HCT116 (cell line): ENCODE data around the gene FNDC3B. TPM values are rescaled to one million over a fixed set of nuclear protein-coding genes. Genes with fewer than 3 reads are reported as not detected.
A peak's percentile ranks its signal among the peaks of the same experiment; 100 is the strongest.

Experiments used
- ATAC-seq: fragments of 200-7000 bp; cut with Tn5 transposase; 2 replicates; pipeline ENCODE4 v1.9.1; 2020; ENCODE audit warnings: mild to moderate bottlenecking, moderate library complexity
- BruUV-seq: library from RNA; stranded (reverse); fragments of 400-500 nt; replicated peaks from 2 replicates; lab custom pipeline; 2021; lab: Mats Ljungman, UMichigan
- CTCF ChIA-PET: fragments of 300-600 bp; sonication (Branson Sonifier 250); formaldehyde crosslinking; loops from one replicate; lab custom pipeline; 2021; ENCODE audit warnings: antibody characterized with exemption; lab: Charles Lee
- POLR2A ChIA-PET: fragments of 300-600, 350-600 bp; sonication (Branson Sonifier 250); formaldehyde crosslinking; loops from one replicate; lab custom pipeline; 2021; ENCODE audit warnings: antibody characterized with exemption; lab: Charles Lee
- RAD21 ChIA-PET, 2 experiments: fragments of 300-600 bp; sonication (Branson Sonifier 250); formaldehyde crosslinking; loops; one replicate each; lab custom pipeline; 2023; ENCODE audit warnings: low total read pairs in 2 of 2; ENCODE audit not compliant: uncharacterized antibody in 2 of 2, unreplicated experiment in 2 of 2, low non-redundant PET in 1 of 2; lab: Charles Lee
- DNase-seq: peaks from one replicate; pipeline ENCODE4 v3.0.0-alpha.2; 2010; ENCODE audit warnings: low read depth, low spot score
- H2AFZ ChIP-seq: fragments of 200-600 bp; shearing (Covaris generic), sonication (generic); 2 replicates; pipeline ENCODE4 v1.6.1; 2017; ENCODE audit warnings: low read depth, mixed run types, mixed read lengths, antibody characterized with exemption, low read length; ENCODE audit not compliant: poor library complexity, severe bottlenecking
- H3K27ac ChIP-seq: 2 replicates; pipeline ENCODE4 v1.5.1; 2012; ENCODE audit warnings: low read depth, low read length
- H3K27me3 ChIP-seq: fragments of 200-600 bp; sonication (generic); 2 replicates; pipeline ENCODE4 v1.6.1; 2016; ENCODE audit warnings: mixed run types, low read length, mixed read lengths; ENCODE audit not compliant: insufficient read depth
- H3K36me3 ChIP-seq, 2 experiments: fragments of 200-500 bp in 1 of 2; fragments of 200-600 bp in 1 of 2; sonication (Bioruptor generic) in 1 of 2; sonication (generic) in 1 of 2; 2 replicates each; pipeline versions ENCODE4 v1.5.1 to v1.6.1; 2014 to 2016; ENCODE audit warnings: low read length in 2 of 2, inconsistent platforms in 1 of 2, mixed read lengths in 1 of 2, mixed run types in 1 of 2; ENCODE audit not compliant: insufficient read depth in 2 of 2, control insufficient read depth in 1 of 2
- H3K4me1 ChIP-seq, 2 experiments: fragments of 200-600 bp in 1 of 2; sonication (generic) in 1 of 2; 2 replicates each; pipeline versions ENCODE4 v1.5.1 to v1.6.1; 2012 to 2017; ENCODE audit warnings: low read length in 2 of 2, inconsistent platforms in 1 of 2, mild to moderate bottlenecking in 1 of 2, mixed read lengths in 1 of 2, mixed run types in 1 of 2, moderate library complexity in 1 of 2; ENCODE audit not compliant: insufficient read depth in 2 of 2, control insufficient read depth in 1 of 2
- H3K4me2 ChIP-seq: fragments of 200-600 bp; sonication (generic); 2 replicates; pipeline ENCODE4 v1.6.1; 2017; ENCODE audit warnings: mixed run types, low read length, mixed read lengths
- H3K4me3 ChIP-seq, 2 experiments: fragments of 200-600 bp in 1 of 2; sonication (generic) in 1 of 2; replicated peaks in 1 of 2; 2 replicates each; pipeline ENCODE4 v1.5.1; 2011 to 2016; ENCODE audit warnings: low read length in 2 of 2, control low read depth in 1 of 2, low read depth in 1 of 2, mild to moderate bottlenecking in 1 of 2, mixed read lengths in 1 of 2, mixed run types in 1 of 2
- H3K79me2 ChIP-seq: fragments of 200-600 bp; sonication (generic); 2 replicates; pipeline ENCODE4 v1.6.1; 2017; ENCODE audit warnings: mild to moderate bottlenecking, mixed run types, low read length, moderate library complexity, mixed read lengths; ENCODE audit not compliant: insufficient read depth
- H3K9ac ChIP-seq: fragments of 200-600 bp; sonication (generic); 2 replicates; pipeline ENCODE4 v1.6.1; 2016; ENCODE audit warnings: low read length, mixed read lengths
- H3K9me2 ChIP-seq: fragments of 200-600 bp; sonication (generic), shearing (Covaris generic); 2 replicates; pipeline ENCODE4 v1.6.1; 2017; ENCODE audit warnings: mixed run types, mild to moderate bottlenecking, moderate library complexity; ENCODE audit not compliant: insufficient read depth
- H3K9me3 ChIP-seq, 2 experiments: fragments of 200-500 bp in 1 of 2; fragments of 200-600 bp in 1 of 2; sonication (Bioruptor generic) in 1 of 2; sonication (generic) in 1 of 2; 2 replicates each; pipeline ENCODE4 v1.6.1; 2014 to 2017; ENCODE audit warnings: low read length in 2 of 2, mixed read lengths in 2 of 2, inconsistent platforms in 1 of 2, low read depth in 1 of 2, mild to moderate bottlenecking in 1 of 2, mixed run types in 1 of 2, moderate library complexity in 1 of 2; ENCODE audit not compliant: control insufficient read depth in 1 of 2, insufficient read depth in 1 of 2
- H4K20me1 ChIP-seq: fragments of 200-600 bp; sonication (generic), shearing (Covaris generic); 2 replicates; pipeline ENCODE4 v1.6.1; 2017; ENCODE audit warnings: mixed run types, mild to moderate bottlenecking, moderate library complexity; ENCODE audit not compliant: insufficient read depth
- EZH2phosphoT487 ChIP-seq: fragments of 200-600 bp; IDR thresholded peaks from 2 replicates; pipeline ENCODE4 v1.6.1; 2018; ENCODE audit warnings: antibody characterized with exemption, borderline replicate concordance
- JUND ChIP-seq: IDR thresholded peaks from 2 replicates; pipeline ENCODE4 v1.6.1; 2012
- SIN3A ChIP-seq: IDR thresholded peaks from 2 replicates; pipeline ENCODE4 v1.6.1; 2012; ENCODE audit warnings: low read depth
- YY1 ChIP-seq: IDR thresholded peaks from 2 replicates; pipeline ENCODE4 v1.6.1; 2011; ENCODE audit warnings: low read length, low read depth, moderate library complexity, mild to moderate bottlenecking; ENCODE audit not compliant: insufficient replicate concordance; ENCODE audit errors: extremely low read depth
- intact Hi-C: fragments of 100-400 bp; cut with micrococcal nuclease; formaldehyde crosslinking; loops from 2 replicates; pipeline ENCODE4 v1.10.0; 2022
- total RNA-seq: library from RNA; stranded (reverse); gene quantifications from one replicate; pipeline ENCODE4 v1.2.1, GENCODE V29; 2021; ENCODE audit not compliant: unreplicated experiment
- TF ChIP-seq, protein P1 (sequence below), 3 experiments: fragments of 200-600 bp in 1 of 3; sonication (generic) in 1 of 3; IDR thresholded peaks in 2 of 3; conservative IDR thresholded peaks in 1 of 3; 2 replicates each; pipeline ENCODE4 v1.5.1; 2012 to 2017; ENCODE audit warnings: low read depth in 2 of 3, low read length in 2 of 3, antibody characterized with exemption in 1 of 3, borderline replicate concordance in 1 of 3, control low read depth in 1 of 3, mild to moderate bottlenecking in 1 of 3, mixed read lengths in 1 of 3, mixed run types in 1 of 3, moderate library complexity in 1 of 3; ENCODE audit not compliant: insufficient read depth in 1 of 3
- TF ChIP-seq, protein P2 (sequence below): IDR thresholded peaks from 2 replicates; pipeline ENCODE4 v1.6.1; 2012
- TF ChIP-seq, protein P3 (sequence below): IDR thresholded peaks from 2 replicates; pipeline ENCODE4 v1.6.1; 2011; ENCODE audit warnings: mild to moderate bottlenecking, low read length, moderate library complexity; ENCODE audit not compliant: insufficient replicate concordance; ENCODE audit errors: extremely low read depth

Gene FNDC3B
- total RNA-seq, 1 experiment from 2014 or later: 45.7 TPM

DNA sequence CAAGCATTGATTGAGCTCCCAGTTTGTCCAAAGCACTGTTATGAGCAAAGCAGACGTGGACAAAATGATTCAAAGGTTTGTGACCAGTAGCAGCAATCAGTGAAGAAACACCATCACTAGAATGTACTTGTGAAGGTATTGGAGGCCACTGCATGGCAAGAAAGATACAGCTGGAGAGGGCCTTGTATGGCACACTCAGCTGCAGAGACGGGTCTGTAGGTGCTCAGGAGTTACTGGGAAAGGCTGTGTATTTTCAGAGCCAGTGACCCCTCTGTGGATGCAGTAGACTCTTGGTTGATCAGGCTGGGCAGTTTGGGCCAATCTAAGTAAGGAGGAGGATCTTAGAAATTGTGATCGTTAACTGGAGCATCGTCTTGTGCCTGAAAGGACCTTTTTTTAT, 288.9 kb downstream of the FNDC3B start (continued):
- no peak for TF ChIP-seq JUND
- TF ChIP-seq YY1: no peak
- TF ChIP-seq, protein P1, sequence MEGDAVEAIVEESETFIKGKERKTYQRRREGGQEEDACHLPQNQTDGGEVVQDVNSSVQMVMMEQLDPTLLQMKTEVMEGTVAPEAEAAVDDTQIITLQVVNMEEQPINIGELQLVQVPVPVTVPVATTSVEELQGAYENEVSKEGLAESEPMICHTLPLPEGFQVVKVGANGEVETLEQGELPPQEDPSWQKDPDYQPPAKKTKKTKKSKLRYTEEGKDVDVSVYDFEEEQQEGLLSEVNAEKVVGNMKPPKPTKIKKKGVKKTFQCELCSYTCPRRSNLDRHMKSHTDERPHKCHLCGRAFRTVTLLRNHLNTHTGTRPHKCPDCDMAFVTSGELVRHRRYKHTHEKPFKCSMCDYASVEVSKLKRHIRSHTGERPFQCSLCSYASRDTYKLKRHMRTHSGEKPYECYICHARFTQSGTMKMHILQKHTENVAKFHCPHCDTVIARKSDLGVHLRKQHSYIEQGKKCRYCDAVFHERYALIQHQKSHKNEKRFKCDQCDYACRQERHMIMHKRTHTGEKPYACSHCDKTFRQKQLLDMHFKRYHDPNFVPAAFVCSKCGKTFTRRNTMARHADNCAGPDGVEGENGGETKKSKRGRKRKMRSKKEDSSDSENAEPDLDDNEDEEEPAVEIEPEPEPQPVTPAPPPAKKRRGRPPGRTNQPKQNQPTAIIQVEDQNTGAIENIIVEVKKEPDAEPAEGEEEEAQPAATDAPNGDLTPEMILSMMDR (IDR thresholded peaks at IDR 0.05 in 2 of 3, conservative IDR thresholded peaks at IDR 0.05 in 1 of 3; ENCODE audit: borderline replicate concordance in 1 of 3, insufficient read depth in 1 of 3, low read depth in 2 of 3, low read length in 2 of 3): no peak
- TF ChIP-seq EZH2phosphoT487: no peak

DNA sequence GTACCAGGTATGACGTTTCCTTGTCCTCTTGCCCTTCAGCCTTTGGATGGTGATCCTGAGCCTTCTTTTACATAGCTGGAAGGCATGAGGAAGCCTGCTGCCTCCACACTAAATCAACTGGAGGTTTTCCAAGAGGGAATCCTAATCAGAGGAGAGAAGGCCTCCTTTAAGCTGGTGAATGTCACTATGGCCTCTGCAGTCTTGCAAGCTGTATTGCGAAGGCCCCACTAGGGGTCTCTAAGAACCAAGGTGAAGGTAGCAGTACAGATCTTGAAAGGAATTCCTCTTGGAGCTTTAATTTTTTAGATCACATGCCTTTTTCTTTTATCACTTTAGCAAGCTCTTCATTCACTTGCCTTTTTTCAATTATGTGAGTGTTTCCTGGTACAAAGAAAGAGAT, 289.7 kb downstream of the FNDC3B start:
- Histone ChIP-seq H3K27ac (no peak overlapping the region), H3K9ac (no peak overlapping the region), H3K27me3 (no peaks in the 10 kb centered on the region), H3K9me2 (no peaks in the 10 kb centered on the region), H3K4me2 (no peak overlapping the region), H3K79me2 (no peaks in the 10 kb centered on the region), H3K36me3 (peaks cover 0 to 4% of the 10 kb centered on the region in 2 experiments; a peak in 1 of 4 replicates), H4K20me1 (no peaks in the 10 kb centered on the region), H3K4me3 (no peak overlapping the region), H3K4me1 (no peaks in the 10 kb centered on the region), H3K9me3 (no peaks in the 10 kb centered on the region), H2AFZ (no peak overlapping the region)
- no TSS peak for BruUV-seq
- no peak for DNase-seq
- ChIA-PET POLR2A (no interaction called here), CTCF (interaction anchor here (1.4 kb wide), 1 partner anchor 13 kb away, joined by 4 read pairs; no protein-coding TSS in a partner anchor), RAD21 (no interaction called here)
- ATAC-seq: peak; percentile 53; the same call in 1 of the 2 replicates
- intact Hi-C loops: no loop called here
- no peak for TF ChIP-seq JUND
- TF ChIP-seq, protein P1 (IDR thresholded peaks at IDR 0.05 in 2 of 3, conservative IDR thresholded peaks at IDR 0.05 in 1 of 3; ENCODE audit: borderline replicate concordance in 1 of 3, insufficient read depth in 1 of 3, low read depth in 2 of 3, low read length in 2 of 3): peak in 1 of 3 experiments; percentile 27; a peak in 1 of 6 replicates
- TF ChIP-seq YY1: no peak
- TF ChIP-seq, protein P2, sequence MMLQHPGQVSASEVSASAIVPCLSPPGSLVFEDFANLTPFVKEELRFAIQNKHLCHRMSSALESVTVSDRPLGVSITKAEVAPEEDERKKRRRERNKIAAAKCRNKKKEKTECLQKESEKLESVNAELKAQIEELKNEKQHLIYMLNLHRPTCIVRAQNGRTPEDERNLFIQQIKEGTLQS: no peak
- TF ChIP-seq SIN3A: no peak
- TF ChIP-seq, protein P3, sequence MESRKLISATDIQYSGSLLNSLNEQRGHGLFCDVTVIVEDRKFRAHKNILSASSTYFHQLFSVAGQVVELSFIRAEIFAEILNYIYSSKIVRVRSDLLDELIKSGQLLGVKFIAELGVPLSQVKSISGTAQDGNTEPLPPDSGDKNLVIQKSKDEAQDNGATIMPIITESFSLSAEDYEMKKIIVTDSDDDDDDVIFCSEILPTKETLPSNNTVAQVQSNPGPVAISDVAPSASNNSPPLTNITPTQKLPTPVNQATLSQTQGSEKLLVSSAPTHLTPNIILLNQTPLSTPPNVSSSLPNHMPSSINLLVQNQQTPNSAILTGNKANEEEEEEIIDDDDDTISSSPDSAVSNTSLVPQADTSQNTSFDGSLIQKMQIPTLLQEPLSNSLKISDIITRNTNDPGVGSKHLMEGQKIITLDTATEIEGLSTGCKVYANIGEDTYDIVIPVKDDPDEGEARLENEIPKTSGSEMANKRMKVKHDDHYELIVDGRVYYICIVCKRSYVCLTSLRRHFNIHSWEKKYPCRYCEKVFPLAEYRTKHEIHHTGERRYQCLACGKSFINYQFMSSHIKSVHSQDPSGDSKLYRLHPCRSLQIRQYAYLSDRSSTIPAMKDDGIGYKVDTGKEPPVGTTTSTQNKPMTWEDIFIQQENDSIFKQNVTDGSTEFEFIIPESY: no peak
